Stromal cell of bone marrow (primary cell): Measurements from ENCODE around the gene RFLNA.

ENCODE experiments used
- DNase-seq: peaks from one replicate; pipeline ENCODE4 v3.0.0-alpha.2; 2012; ENCODE audit warnings: low read depth

RFLNA gene

DNA sequence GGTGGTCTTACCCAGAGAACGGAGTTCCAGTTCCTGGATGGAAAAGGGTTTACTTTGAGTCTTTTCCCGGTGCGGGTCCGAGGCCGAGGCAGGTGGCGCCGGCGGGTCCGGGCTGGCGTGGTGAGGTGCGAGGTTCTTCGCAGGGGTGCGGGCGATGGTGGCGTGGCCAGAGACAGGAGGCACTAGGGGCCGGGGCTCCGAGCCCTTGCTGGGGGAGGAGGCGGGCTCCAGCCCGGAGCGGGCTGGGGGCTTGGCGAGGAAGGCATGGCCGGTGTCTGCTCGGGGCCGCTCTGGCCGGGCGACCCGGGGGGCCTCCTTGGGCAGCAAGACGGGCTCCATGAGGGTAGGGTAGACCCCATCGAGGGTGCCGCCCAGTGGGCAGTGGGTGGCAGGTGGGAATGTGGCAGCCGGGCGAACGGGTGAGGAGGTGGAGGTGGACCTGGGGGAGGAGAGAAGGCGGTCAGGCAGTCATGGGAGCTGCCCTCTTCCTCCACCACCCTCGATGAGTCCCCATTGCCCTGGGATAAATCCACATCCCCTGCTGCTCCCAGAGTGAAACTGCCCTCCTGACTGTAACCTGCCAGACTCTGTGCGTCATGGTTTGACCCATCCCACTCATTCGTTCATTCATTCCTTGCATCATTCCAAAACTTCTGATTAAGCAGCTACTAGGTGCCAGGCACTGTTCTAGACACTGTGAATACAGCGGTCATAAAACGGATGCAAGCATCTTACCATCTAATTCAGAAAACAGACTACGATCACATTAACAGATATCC is 42.0 kb downstream of the RFLNA start:
- DNase-seq = no peak

DNA sequence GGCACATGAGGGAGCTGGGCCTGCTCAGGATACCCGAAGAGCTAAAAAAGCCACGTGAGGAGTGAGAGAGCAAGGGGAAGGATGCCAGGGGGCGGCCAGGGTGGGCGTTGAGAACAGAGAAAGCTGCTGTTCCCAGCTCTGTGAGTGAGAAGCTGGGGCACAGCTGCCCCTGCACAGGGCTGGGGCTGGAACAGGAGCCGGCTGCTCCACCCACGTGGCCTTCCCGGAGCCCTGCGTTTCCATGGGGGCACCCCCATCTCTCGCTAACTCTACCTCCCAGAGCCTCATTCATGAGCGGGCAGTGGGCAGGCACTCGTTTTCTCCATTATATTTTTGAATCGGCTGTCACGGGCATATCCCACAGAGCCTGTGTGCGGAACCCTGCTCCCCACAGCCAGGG is 42.7 kb downstream of the RFLNA start:
- no peak for DNase-seq

DNA sequence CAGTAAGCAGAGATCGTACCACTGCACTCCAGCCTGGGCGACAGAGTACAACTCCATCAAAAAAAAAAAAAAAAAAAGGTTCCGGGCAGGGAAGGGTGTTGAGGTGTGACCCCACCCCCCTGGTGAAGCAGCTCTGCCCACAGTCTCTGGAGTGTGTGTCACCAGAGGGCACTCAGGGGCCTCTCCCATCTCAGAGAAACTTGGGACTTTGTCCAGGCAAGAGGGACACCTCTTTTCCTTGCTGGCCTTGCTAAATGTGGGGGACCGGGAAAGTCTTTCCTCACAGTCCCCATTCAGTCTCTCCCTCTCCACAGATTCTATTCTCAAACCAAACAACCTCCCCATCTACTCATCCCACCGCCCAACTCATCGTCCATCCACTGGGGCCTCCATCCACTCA is 43.6 kb downstream of the RFLNA start:
- DNase-seq = no peak

DNA sequence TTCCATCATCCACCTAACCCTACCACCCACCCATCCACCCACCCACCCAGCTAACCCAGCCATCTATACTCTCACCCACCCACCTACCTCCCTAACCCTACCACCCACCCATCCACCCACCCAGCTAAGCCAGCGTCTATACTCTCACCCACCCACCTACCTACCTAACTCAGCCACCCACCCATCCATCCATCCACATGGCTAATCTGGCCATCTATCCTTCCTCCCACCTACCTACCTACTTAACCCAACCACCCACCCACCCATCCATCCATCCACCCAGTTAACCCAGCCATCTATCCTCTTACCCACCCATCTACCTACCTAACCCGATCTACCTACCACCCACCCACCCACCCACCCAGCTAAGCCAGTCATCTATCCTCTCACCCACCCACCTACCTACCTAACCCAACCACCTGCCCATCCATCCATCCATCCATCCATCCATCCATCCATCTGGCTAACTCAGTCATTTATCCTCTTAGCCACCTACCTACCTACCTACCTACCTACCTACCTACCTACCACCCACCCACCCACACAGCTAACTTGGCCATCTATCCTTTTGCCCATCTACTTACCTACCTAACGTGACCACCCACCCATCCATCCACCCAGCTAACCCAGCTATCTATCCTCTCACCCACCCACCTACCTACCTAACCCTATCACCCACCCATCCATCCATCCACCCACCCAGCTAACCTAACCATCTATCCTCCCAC is 44.1 kb downstream of the RFLNA start:
- DNase-seq = no peak

DNA sequence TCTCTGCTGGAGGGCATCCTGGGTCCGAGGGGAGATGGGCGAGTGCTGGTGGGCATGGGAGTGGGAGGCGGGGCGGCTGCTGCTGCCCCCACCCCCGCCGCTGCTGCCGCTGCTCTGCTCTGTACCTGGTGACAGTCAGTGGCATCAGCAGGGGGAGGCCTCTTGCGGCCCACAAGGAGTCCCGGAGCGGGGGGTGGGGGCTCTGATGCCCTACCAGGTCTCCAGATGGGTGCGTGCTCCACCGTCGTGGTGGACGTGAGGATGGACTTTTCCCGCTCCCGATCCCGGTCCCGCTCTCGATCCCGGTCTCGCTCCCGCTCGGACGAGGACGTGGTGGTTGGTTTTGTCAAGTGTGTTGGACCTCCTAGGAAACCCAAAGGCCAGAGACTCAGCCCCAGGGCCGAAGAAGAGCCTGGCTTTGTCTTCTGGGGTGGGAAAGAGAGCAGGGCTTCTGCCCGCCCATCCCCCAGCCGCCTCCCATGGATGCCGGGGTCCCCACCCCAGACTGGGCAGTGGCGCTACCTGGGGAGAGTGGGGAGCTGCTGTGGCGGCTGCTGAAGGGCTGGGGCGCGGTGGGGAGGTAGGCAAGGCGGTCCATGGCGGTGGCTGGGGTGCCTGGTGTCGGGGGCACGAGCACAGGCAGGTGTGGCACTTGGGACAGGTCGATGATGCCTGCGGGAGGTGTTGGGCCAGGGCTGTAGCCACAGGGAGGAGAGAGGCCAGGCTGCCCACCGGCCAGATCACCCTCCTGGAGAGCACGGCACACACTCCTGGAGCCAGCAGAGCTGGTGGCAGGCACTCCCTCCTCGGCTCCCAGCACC is 45.4 kb downstream of the RFLNA start:
- no peak for DNase-seq

DNA sequence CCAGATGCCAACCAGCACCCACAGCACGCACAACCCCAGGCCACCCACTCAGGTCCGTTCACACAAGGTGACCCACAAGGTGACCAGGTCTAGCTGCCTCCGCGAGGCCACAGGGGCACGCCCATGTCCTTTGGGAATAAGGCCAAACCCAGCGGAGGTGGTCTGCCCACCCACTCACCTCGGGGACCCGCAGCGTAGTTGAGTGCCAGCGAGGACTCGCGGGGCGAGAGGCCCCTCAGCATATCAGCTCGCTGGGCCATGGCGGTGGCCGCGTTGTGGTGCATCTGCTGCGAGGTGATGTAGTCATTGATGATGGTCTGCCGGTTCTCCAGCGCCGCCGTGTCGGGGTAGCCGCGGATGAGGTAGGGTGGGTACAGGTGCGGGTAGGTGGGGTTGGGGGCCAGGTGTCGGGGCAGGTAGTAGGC is 46.8 kb downstream of the RFLNA start:
- no peak for DNase-seq

DNA sequence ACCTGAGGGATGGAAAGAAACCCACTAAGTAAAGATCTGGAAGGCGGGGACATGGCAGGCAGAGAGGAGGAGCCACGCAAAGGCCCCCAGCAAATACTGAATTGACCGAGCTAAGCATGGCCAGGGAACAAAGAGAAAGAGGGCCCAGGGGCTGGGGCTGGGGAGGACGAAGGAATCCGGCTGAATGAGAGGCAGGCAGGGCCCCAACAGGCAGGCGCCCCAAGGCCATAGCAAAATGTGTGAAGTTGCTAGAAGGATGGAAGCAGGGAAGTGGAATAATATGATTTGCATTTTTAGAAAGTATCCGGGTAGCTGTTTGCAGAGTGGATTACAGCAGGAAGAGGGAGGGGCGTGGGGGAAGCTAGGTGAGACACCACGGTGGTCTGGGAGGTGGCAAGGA is 49.1 kb downstream of the RFLNA start:
- no peak for DNase-seq

DNA sequence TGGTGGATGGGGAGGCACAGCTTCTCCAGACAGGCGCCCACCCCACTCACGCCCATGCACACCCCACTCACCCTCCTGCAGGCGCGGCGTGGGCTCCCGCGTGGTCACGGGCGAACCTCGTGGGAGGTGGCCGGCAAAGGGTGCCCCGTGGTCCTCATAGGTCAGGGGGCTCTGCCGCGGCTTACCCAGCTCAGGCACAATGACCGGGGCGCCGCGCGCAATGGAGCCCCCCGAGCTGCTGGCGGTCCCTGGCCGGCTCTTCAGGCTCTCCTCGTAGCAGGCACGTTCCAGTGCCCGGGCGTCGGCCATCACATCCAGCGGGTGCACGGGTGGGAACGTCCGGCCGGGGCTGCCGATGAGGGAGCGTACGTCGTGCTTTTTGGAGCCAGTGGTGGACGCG is 49.6 kb downstream of the RFLNA start:
- DNase-seq = no peak

DNA sequence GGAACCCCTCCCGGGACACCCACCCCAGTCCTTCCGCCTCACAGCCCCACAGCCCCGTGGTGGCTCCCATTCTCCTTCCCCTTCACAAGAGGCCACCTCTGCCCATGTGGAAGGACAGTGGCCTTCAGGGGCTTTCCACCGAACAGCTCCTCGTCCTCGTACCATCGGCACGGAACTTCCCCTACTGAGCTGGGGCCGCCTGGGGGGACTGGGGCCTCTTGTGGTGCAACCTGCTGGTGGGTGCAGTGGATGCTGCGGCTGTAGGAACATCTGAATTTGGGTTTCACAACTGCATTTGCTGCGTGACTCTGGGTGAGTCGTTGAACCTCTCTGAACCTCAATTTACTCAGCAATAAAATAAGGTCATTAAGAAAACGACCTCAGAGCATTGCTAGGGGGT is 50.9 kb downstream of the RFLNA start:
- DNase-seq = no peak

DNA sequence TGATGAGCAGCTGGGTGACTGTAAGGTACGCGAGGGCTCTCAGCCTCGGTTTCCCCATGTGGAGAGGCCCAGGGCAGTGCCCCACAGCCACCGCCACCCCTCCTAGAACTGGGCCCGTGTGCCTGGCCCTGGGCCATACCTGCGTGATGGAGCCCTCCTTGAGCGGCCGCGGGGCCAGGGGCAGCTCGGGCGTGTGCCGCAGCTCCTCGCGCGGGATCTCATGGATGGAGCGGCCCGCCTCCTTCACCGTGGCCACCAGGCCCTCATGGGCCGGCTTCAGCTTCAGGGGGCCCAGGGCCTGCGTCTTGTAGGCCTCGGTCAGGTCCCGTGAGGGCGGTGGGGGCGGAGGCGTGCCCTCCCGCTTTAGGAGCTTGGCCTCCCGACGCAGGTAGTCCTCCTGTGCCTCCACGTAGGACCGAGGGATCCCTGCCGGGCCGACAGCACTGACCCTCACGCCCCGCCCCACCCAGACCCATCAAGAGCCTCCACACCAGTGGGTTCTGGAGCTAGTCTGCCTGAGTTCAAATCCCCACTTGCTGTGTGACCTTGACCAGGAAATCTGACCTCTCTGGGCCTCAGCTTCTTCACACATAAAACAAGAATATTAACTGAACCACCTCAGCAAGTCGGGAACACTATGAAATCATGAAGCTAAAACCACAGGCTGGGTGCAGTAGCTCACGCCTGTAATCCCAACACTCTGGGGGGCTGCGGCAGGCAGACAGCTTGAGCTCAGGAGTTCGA is 51.7 kb downstream of the RFLNA start:
- DNase-seq = no peak

DNA sequence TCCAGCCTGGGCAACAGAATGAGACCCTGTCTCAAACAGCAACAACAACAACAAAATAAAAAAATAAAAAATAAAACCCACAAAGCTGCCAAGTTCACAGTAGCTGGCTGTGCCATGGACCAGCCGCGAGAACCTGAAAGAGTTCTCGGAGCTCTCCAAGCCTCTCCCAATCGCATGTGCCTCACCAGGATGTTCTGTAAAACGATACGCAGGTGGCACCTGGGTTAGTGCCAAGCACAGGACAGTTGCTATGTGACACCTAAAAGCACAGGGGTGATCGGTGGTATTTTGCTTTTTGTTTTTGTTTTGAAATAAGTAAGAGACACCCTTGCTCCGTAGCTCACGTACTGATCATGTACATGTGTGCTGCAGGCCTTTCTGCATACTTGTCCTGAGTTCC is 52.4 kb downstream of the RFLNA start:
- no peak for DNase-seq

DNA sequence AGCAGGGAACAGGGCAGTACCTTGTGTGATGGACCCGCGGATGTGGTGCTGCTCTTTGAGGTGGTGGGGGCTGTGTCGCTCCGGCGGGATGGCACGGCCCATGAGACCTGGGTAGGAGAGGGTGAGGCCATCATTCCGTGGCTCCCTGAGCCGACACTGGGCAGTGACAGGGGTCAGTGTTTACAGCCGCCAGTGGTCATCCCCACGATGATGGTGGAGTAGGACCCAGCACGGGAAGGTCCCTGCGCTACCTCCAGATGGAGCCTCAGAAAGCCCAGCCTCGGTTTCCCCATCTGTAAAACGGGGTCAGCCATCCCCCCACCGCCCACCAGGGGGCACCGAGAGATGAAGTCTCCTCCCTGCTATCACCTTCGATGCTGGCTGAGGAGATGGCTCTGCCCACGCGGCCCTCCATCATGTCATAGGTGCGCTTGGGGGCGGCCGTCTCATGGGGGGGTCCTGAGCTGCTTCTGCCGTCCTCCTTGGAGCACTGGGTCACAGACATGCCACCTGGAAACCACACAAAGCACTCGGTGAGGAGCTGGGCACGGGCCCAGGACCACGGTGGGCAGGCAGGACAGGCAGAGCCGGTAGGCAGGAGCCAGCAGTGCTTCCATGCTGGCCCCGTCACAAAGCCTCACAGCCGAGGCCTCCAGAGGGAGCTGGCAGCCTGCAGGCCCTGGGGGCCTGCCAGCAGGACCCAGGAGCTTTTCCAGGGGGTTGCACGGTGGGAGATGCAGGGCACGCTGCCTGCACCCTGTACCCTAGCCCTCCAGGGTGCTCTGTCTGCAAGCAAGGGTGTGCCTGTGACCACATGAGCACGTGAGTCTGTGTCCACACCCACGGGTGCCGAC is 53.1 kb downstream of the RFLNA start:
- no peak for DNase-seq

DNA sequence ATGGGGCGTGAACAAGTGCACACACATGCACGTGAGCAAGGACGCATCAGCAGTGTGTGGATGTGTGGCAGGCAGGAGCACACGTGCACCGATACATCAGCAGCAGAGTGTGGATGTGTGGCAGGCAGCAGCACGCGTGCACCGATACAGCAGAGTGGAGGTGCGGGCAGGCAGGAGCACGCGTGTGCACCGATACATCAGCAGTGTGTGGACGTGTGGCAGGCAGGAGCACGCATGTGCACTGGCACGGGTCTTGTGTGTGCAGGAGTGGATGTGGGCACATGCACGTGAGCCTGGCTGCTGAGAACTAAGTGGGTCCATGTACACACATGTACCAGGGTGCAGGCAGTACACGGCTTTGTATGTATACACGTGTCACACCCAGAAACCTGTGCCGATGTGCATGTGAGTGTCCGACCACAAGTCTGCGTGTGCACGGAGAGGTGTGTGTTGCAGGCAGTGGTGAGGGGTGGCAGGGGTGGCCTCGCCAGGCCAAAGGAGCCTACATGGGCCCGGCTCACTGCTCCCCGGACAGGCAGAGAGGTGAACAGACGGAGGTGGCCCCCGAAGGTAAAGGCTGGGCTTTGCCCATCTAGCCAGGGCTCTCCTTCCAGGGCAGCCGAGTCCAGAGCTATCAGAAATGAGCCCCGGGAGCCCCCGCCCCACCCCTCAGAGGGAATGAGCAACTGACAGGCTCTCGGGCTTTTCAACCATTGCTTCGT is 53.9 kb downstream of the RFLNA start:
- DNase-seq = no peak

DNA sequence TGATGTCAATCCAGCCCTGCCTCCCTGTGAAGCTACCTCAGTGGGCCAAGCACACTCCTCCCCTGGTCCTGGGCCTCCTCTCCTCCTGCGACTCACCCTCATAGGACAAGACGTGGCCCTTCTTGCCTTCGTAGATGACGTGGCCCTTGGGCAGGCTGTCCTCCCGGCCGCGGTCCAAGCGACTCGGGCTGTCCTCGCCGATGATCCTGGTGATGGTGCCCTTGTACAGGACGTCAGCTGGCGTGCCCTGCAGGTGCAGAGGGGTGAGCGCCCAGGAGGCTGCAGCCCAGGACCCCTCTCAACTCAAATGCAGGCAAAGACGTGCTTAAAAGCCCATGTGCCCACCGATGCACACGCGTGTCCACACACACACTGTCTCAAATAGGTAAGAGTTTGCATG is 55.6 kb downstream of the RFLNA start:
- no peak for DNase-seq

DNA sequence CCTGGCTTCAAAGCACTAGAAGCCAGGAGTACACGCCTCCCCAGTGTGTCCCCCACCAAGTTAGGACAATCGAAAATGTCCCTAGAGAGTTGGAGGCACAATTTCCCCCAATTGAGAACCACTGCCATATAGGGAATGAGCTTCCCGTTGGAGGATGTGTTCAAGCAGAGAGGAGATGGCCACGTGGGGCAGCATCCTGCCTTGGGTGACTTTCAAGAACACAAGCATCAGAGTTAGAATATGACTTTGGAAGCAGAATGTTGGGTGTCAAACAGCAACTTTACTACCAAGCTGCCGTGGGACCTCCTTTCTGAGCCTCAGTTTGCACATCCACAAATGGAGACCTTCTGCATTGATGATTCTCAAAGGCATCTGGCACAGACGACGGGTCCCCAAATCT is 56.5 kb downstream of the RFLNA start:
- DNase-seq = no peak

DNA sequence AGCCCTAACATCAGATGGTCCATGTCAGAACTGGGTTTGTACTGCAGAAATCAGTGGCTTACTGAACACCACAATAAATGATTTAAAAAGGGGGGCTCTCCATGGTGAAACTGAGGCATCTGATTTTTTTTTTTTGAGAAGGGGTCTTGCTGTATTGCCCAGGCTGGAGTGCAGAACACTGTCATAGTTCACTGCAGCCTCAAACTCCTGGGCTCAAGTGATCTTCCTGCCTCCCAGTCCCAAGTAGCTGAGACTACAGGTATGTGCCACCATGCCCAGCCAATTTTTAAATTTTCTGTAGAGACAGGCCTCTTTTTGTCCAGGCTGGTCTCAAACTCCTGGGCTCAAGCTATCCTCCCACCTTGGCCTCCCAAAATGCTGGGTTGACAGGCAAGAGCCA is 57.4 kb downstream of the RFLNA start:
- DNase-seq = no peak

DNA sequence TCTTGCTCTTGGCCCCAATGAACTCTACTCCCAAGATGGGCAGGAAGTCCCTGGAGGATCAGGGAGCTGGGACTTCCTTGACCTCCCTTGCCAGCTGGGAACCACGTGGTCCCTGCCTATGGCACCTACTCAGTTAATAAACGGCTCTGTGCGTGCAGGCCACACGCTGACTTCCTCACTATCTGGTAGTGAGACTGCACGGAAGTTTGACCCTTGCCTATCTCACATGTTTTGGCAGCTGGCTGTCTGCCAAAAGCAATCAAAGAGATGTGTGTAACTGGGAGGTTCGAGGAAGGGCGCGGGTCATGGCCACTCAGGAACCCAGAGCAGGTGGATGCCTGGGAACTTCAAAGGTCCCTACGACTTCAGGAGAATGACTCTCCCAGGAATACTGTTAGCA is 57.9 kb downstream of the RFLNA start:
- DNase-seq = no peak

DNA sequence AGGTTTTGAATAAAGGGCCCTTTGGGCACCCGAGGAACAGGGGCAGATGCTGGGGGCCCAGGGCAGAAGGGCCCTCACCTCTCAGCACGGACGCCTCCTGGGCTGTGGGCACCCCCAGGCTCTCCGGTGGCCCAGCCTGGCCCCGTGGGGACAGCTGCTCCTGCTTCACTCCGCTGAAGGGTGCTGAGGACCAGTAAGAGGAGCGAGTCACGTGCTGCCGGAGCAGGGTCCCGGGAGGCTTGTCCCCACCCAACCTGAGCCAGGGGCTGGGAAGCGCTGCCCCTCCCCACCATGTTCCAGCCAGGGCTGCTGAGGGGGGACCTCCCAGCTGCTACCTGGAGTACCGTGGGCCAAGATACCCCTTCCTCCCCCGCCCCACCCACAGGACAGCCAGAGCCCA is 59.5 kb downstream of the RFLNA start:
- no peak for DNase-seq

DNA sequence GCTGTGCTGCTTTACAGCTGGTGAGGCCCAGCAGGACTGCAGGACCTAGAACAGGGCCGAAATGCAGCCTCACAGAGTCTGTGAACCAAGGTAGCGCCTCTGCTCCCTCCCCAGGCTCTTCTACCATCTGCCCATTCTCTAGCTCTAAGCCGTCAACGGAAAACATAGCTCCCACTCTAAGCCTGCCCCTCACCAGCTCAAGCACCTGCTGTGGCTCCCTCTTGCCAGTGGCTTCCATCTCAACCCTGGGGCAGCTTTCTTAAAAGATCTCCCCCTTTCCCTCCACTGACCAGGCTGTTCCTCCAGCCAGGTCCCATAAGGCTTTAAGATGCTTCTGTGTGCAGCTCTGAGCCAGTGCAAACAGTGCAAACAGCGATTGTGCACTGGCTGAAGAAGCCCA is 61.3 kb downstream of the RFLNA start:
- no peak for DNase-seq

DNA sequence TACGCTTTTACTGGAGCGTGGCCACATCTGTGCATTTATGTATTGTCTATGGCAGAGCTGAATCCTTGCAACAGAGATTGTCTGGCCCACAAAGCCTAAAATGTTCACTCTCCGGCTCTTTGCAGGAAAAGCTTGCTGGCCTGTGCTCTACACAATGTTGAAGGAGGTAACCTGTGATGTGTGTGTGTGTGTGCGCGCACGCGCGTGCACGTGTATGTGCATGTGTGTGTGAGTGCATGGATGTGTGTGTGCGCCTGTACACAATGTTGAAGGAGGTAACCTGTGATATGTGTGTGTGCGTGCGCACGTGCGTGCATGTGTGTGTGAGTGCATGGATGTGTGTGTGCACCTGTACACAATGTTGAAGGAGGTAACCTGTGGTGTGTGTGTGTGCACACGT is 62.7 kb downstream of the RFLNA start:
- no peak for DNase-seq

DNA sequence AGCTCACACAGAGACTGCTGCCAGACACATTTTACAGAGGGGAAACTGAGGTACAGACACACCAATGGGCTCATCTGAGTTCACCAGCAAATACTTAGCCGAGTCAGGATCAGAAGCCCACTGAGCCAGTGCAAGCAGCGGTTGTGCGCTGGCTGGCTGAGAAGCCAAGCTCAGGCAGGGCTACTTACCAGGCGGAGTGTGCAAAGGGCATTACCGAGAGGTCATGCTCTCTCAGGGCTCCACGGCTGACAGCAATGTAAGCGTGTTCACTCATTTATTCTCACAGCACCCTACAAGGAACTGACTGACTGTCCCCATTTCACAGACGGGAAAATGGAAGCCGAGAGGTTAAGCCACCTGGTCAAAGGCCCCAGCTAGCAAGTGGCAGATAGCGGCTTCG is 63.7 kb downstream of the RFLNA start:
- no peak for DNase-seq
